ENCODE data around the gene STK38.
"Not testable (repeated sequence)": the region's sequence is repeated elsewhere in the genome, so short reads cannot be mapped to it uniquely, and the experiment has no call there.

STK38 gene

GRCh38 chr6:36489426-36489825 is 57.9 kb downstream of the STK38 start:
- H3K9me3 Mint-ChIP-seq = no peaks in the 10 kb centered on the region
- H3K4me3 Mint-ChIP-seq = no peak overlapping the region
- no peaks in the 10 kb centered on the region for H3K27me3 Mint-ChIP-seq (ENCODE audit: low read depth)
- peaks cover 7% of the 10 kb centered on the region for H3K4me1 Mint-ChIP-seq
- TF ChIP-seq, protein P1, sequence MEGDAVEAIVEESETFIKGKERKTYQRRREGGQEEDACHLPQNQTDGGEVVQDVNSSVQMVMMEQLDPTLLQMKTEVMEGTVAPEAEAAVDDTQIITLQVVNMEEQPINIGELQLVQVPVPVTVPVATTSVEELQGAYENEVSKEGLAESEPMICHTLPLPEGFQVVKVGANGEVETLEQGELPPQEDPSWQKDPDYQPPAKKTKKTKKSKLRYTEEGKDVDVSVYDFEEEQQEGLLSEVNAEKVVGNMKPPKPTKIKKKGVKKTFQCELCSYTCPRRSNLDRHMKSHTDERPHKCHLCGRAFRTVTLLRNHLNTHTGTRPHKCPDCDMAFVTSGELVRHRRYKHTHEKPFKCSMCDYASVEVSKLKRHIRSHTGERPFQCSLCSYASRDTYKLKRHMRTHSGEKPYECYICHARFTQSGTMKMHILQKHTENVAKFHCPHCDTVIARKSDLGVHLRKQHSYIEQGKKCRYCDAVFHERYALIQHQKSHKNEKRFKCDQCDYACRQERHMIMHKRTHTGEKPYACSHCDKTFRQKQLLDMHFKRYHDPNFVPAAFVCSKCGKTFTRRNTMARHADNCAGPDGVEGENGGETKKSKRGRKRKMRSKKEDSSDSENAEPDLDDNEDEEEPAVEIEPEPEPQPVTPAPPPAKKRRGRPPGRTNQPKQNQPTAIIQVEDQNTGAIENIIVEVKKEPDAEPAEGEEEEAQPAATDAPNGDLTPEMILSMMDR (IDR thresholded peaks at IDR 0.05; ENCODE audit: unreplicated experiment in 3 of 3) = no peak
- H3K27ac Mint-ChIP-seq = no peak overlapping the region
- peaks cover 79% of the 10 kb centered on the region for H3K36me3 Mint-ChIP-seq (ENCODE audit: low read depth)

DNA sequence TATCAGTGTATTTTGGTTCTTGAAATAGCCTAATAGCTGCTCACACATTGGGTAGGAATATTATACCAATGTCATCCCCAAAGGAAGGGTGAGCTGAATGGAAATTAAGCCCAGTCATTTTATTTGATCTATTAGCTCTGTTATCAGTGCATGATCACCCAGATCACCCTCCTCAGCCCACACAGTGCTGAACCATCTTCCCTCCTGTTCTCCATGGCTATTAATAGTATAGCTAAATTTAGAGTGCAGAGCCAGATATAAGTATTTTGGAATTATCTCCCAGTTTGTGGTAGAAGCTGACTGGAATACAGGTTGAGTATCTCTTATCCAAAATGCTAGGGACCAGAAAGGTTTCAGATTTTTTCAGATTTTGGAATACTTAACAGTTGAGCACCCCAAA is 59.1 kb downstream of the STK38 start:
- Mint-ChIP-seq H3K4me3 (no peak overlapping the region), H3K27ac (no peak overlapping the region), H3K4me1 (peaks cover 7% of the 10 kb centered on the region), H3K27me3 (ENCODE audit: low read depth) (no peaks in the 10 kb centered on the region), H3K36me3 (ENCODE audit: low read depth) (peaks cover 78% of the 10 kb centered on the region), H3K9me3 (no peaks in the 10 kb centered on the region)
- TF ChIP-seq, protein P1 (IDR thresholded peaks at IDR 0.05; ENCODE audit: unreplicated experiment in 3 of 3) = no peak

DNA sequence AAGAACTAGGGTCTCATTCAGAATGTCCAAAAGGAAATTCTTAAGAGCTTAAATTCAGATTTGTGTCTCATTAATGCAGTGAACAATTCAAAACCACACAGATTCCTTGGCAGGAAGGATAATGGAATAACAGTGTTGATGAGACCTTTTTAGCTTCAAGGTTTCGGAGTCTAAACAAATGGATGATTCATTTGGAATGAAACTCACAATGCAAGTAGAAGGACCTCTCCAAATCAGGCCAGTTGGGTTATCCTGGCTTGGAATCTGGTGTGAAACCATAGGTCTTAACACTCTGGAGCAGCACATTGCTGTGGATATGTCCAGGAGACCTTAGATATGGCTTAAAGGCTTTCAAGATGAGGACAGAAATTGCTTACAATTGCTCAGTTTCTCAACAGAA is 59.6 kb downstream of the STK38 start:
- Mint-ChIP-seq H3K27ac (no peak overlapping the region), H3K27me3 (ENCODE audit: low read depth) (no peaks in the 10 kb centered on the region), H3K4me1 (peaks cover 7% of the 10 kb centered on the region), H3K9me3 (no peaks in the 10 kb centered on the region), H3K4me3 (no peak overlapping the region), H3K36me3 (ENCODE audit: low read depth) (peaks cover 77% of the 10 kb centered on the region)
- TF ChIP-seq, protein P1 (IDR thresholded peaks at IDR 0.05; ENCODE audit: unreplicated experiment in 3 of 3) = no peak

DNA sequence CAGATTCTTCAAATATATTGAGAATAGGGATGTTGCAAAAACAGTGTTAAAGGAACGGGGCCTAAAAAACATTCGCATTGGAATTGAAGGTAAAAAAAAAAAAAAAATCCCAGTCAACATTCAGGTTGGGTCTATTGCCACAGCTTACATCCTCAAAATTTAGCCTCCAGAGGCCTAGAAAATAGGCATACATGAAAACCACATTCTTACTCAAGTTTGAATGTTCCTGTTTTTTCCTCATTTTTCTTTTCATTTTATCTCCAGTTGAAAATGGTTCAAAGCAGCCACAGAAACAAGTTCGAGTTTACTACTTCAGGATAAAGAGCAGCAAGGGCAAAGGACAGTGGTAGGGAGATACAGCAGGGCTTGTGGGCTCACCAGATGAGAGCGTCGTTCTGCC is 62.5 kb downstream of the STK38 start:
- Mint-ChIP-seq H3K36me3 (ENCODE audit: low read depth) (peaks cover 75% of the 10 kb centered on the region), H3K27ac (no peak overlapping the region), H3K4me3 (no peak overlapping the region), H3K9me3 (no peaks in the 10 kb centered on the region), H3K27me3 (ENCODE audit: low read depth) (no peaks in the 10 kb centered on the region), H3K4me1 (peaks cover 7% of the 10 kb centered on the region)
- TF ChIP-seq, protein P1 (IDR thresholded peaks at IDR 0.05; ENCODE audit: unreplicated experiment in 3 of 3) = no peak

GRCh38 chr6:36483326-36483725 is 64.0 kb downstream of the STK38 start:
- not testable (repeated sequence) for H3K9me3 Mint-ChIP-seq; H3K27me3 Mint-ChIP-seq (ENCODE audit: low read depth); H3K4me3 Mint-ChIP-seq; H3K27ac Mint-ChIP-seq
- H3K4me1 Mint-ChIP-seq = peaks cover 17% of the 10 kb centered on the region
- H3K36me3 Mint-ChIP-seq (ENCODE audit: low read depth) = peaks cover 74% of the 10 kb centered on the region

DNA sequence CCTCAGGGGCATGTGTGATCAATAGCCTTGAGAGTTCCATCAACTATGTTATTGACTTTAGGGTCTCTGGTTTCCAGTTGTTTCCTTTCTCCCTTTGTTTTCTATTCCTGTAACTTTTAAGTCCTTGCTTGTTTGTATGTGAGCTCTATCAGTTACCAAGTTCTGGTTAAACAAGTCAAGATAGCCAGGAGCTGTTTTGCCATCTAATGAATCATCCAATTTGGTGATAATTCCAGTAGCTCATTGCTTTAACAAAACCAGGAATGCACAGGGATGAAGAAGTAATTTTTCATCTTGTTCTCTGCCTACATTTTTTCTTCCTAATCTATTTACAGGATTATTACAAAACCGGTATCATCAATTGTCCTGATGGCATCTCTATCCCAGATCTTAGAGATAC is 68.0 kb downstream of the STK38 start:
- peaks cover 26% of the 10 kb centered on the region for H3K4me1 Mint-ChIP-seq
- H3K9me3 Mint-ChIP-seq = no peaks in the 10 kb centered on the region
- TF ChIP-seq, protein P1 (IDR thresholded peaks at IDR 0.05; ENCODE audit: unreplicated experiment in 3 of 3) = no peak
- H3K27me3 Mint-ChIP-seq (ENCODE audit: low read depth) = no peaks in the 10 kb centered on the region
- peaks cover 61% of the 10 kb centered on the region for H3K36me3 Mint-ChIP-seq (ENCODE audit: low read depth)
- peak overlapping the region in 1 of 3 experiments; percentile 22 for H3K27ac Mint-ChIP-seq
- H3K4me3 Mint-ChIP-seq = no peak overlapping the region

All from nephron (organoid).